ENCODE data around the gene DIP2B. TPM values are rescaled to one million over a fixed set of nuclear protein-coding genes. Genes with fewer than 3 reads are reported as not detected.

The DIP2B gene
- total and polyA plus RNA-seq, 12 donors, result 3.4 to 46.6 (median 25.0) TPM

- Histone ChIP-seq H3K27me3 (no peaks in the 10 kb centered on the region), H3K4me1 (replicated peaks in 1 of 2) (no peaks in the 10 kb centered on the region), H3K9me3 (replicated peaks in 1 of 3) (no peaks in the 10 kb centered on the region), H3K4me3 (no peak overlapping the region), H3K36me3 (replicated peaks in 1 of 2) (peaks cover 0 to 36% of the 10 kb centered on the region in 2 donors), H3K27ac (no peak overlapping the region)
- no peak for DNase-seq
- TF ChIP-seq POLR2A (IDR thresholded peaks at IDR 0.05) (no peak), CTCF (IDR thresholded peaks at IDR 0.05) (no peak)
- 90 to 95% (median 93%) methylated on average over 3 of the region's 3 CpGs for WGBS, 4 donors
- intact Hi-C loops (cut with DNase I), result no loop called here
Measured at GRCh38 chr12:50746431-50746830, 241.6 kb downstream of the DIP2B start.

GRCh38 chr12:50747817-50748216 is 243.0 kb downstream of the DIP2B start:
- WGBS, 4 donors, result 64 to 97% (median 91%) methylated on average over 1 of the region's 1 CpG
- intact Hi-C loops (cut with DNase I), result no loop called here
- no peak overlapping the region for H3K4me3 ChIP-seq
- DNase-seq, result no peak
- H3K4me1 ChIP-seq (replicated peaks in 1 of 2), result no peaks in the 10 kb centered on the region
- peaks cover 0 to 22% of the 10 kb centered on the region in 2 donors for H3K36me3 ChIP-seq (replicated peaks in 1 of 2)
- no peaks in the 10 kb centered on the region for H3K27me3 ChIP-seq
- no peak overlapping the region for H3K27ac ChIP-seq
- no peak for TF ChIP-seq POLR2A (IDR thresholded peaks at IDR 0.05)
- no peak for TF ChIP-seq CTCF (IDR thresholded peaks at IDR 0.05)
- no peaks in the 10 kb centered on the region for H3K9me3 ChIP-seq (replicated peaks in 1 of 3)

GRCh38 chr12:50749459-50749882 is 244.7 kb downstream of the DIP2B start:
- Histone ChIP-seq H3K4me3 (no peak overlapping the region), H3K27me3 (no peaks in the 10 kb centered on the region), H3K27ac (no peak overlapping the region), H3K36me3 (replicated peaks in 1 of 2) (peaks cover 0 to 9% of the 10 kb centered on the region in 2 donors), H3K9me3 (replicated peaks in 1 of 3) (no peaks in the 10 kb centered on the region), H3K4me1 (replicated peaks in 1 of 2) (no peaks in the 10 kb centered on the region)
- intact Hi-C loops (cut with DNase I), result no loop called here
- 83 to 96% (median 90%) methylated on average over 2 of the region's 2 CpGs for WGBS, 4 donors
- DNase-seq, result no peak
- TF ChIP-seq POLR2A (IDR thresholded peaks at IDR 0.05) (no peak), CTCF (IDR thresholded peaks at IDR 0.05) (no peak)

GRCh38 chr12:50750366-50750765 is 245.6 kb downstream of the DIP2B start:
- no peaks in the 10 kb centered on the region for H3K27me3 ChIP-seq
- H3K36me3 ChIP-seq (replicated peaks in 1 of 2), result peaks cover 0 to under 1% of the 10 kb centered on the region in 2 donors
- DNase-seq, result no peak
- 88 to 99% (median 95%) methylated on average over 4 of the region's 4 CpGs for WGBS, 4 donors
- H3K9me3 ChIP-seq (replicated peaks in 1 of 3), result no peaks in the 10 kb centered on the region
- H3K4me1 ChIP-seq (replicated peaks in 1 of 2), result no peaks in the 10 kb centered on the region
- H3K27ac ChIP-seq, result no peak overlapping the region
- H3K4me3 ChIP-seq, result no peak overlapping the region
- intact Hi-C loops (cut with DNase I), result no loop called here
- no peak for TF ChIP-seq POLR2A (IDR thresholded peaks at IDR 0.05)
- TF ChIP-seq CTCF (IDR thresholded peaks at IDR 0.05), result no peak

Data from adrenal gland (tissue), 12 donors.